Kidney (tissue), 14 donors: ENCODE measurements around the gene SLC25A13. TPM values are rescaled to one million over a fixed set of nuclear protein-coding genes. Genes with fewer than 3 reads are reported as not detected.

Experiments used
- DNase-seq, 5 donors: peaks; one replicate each; pipeline ENCODE4 v3.0.0-alpha.2; 2013 to 2020
- FAIRE-seq: peaks from 2 replicates; lab custom pipeline; 2012; peaks lifted over from hg19 to GRCh38; lab: Jason Lieb, UNC
- H3K27ac ChIP-seq, 2 donors: one replicate each; pipeline ENCODE4 v1.7.0; 2013; ENCODE audit warnings: low read depth in 2 of 2, low read length in 2 of 2, inconsistent platforms in 1 of 2
- H3K27me3 ChIP-seq: one replicate; pipeline ENCODE4 v1.7.1; 2013; ENCODE audit warnings: low read length, inconsistent platforms; ENCODE audit not compliant: control insufficient read depth, insufficient read depth
- H3K36me3 ChIP-seq, 3 donors: one replicate each; pipeline versions ENCODE4 v1.7.0 to v1.7.1; 2013; ENCODE audit warnings: low read length in 3 of 3, control low read depth in 1 of 3, inconsistent platforms in 1 of 3; ENCODE audit not compliant: insufficient read depth in 3 of 3, control insufficient read depth in 2 of 3
- H3K4me1 ChIP-seq, 3 donors: one replicate each; pipeline versions ENCODE4 v1.7.0 to v1.7.1; 2013; ENCODE audit warnings: low read length in 3 of 3, inconsistent platforms in 1 of 3, low read depth in 1 of 3; ENCODE audit not compliant: control insufficient read depth in 2 of 3, insufficient read depth in 2 of 3
- H3K4me3 ChIP-seq, 3 donors: one replicate each; pipeline versions ENCODE4 v1.7.0 to v1.8.1; 2013; ENCODE audit warnings: low read length in 3 of 3, control low read depth in 1 of 3, inconsistent platforms in 1 of 3
- H3K9ac ChIP-seq, 3 donors: one replicate each; pipeline versions ENCODE4 v1.7.0 to v1.7.1; 2013; ENCODE audit warnings: low read length in 3 of 3, control low read depth in 1 of 3, inconsistent platforms in 1 of 3
- H3K9me3 ChIP-seq, 3 donors: one replicate each; pipeline versions ENCODE4 v1.7.0 to v1.7.1; 2013; ENCODE audit warnings: low read length in 3 of 3, control low read depth in 1 of 3, inconsistent platforms in 1 of 3; ENCODE audit not compliant: control insufficient read depth in 2 of 3, insufficient read depth in 1 of 3
- intact Hi-C: fragments of 100-400 bp; cut with DNase I; formaldehyde crosslinking; loops from one replicate; pipeline ENCODE4 v1.11.1; 2022
- polyA plus RNA-seq: library from polyadenylated mRNA; stranded (reverse); fragments of 350-450 nt; fragmentation: Illumina TruSeq; extraction: RNeasy Lipid Tissue Mini Kit (QIAGEN cat#74804); gene quantifications from one replicate; pipeline ENCODE4 v1.2.3, GENCODE V29; 2014; ENCODE audit warnings: low read depth, low replicate concordance; ENCODE audit not compliant: insufficient read depth
- total RNA-seq: library from RNA; stranded (reverse); fragmentation: NEBNext Ultra II Directional; extraction: Animal tissue kit (Norgen Biotek cat#: 25700); gene quantifications from one replicate; pipeline ENCODE4 v1.2.1, GENCODE V29; 2021
- TF ChIP-seq, protein P1 (sequence below): IDR thresholded peaks from 3 replicates; pipeline ENCODE4 v1.5.1; 2012; ENCODE audit warnings: mild to moderate bottlenecking, moderate library complexity, borderline replicate concordance; ENCODE audit not compliant: insufficient read depth; ENCODE audit errors: extremely low read depth
- donor health status: control.
- donor health status: control.
- donor health status: control.
- donor health status: control.
- donor health status: control.
- donor health status: DM: yes; HTN: yes; CAD: no.
- donor health status: Normal renal cell carcinoma (clear cell type).

Gene SLC25A13
- total and polyA plus RNA-seq, 2 donors from 2014 or later = 23.9 to 32.1 TPM

- H3K36me3 ChIP-seq = peaks cover 0 to 4% (median 0%) of the 10 kb centered on the region in 3 donors
- DNase-seq (no peak), FAIRE-seq (no peak)
- peaks cover 0 to 10% (median 6%) of the 10 kb centered on the region in 3 donors for H3K4me1 ChIP-seq
- no peaks in the 10 kb centered on the region for H3K9me3 ChIP-seq
- TF ChIP-seq, protein P1, sequence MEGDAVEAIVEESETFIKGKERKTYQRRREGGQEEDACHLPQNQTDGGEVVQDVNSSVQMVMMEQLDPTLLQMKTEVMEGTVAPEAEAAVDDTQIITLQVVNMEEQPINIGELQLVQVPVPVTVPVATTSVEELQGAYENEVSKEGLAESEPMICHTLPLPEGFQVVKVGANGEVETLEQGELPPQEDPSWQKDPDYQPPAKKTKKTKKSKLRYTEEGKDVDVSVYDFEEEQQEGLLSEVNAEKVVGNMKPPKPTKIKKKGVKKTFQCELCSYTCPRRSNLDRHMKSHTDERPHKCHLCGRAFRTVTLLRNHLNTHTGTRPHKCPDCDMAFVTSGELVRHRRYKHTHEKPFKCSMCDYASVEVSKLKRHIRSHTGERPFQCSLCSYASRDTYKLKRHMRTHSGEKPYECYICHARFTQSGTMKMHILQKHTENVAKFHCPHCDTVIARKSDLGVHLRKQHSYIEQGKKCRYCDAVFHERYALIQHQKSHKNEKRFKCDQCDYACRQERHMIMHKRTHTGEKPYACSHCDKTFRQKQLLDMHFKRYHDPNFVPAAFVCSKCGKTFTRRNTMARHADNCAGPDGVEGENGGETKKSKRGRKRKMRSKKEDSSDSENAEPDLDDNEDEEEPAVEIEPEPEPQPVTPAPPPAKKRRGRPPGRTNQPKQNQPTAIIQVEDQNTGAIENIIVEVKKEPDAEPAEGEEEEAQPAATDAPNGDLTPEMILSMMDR = no peak
- intact Hi-C loops = no loop called here
- no peaks in the 10 kb centered on the region for H3K27me3 ChIP-seq
- no peak overlapping the region for H3K27ac ChIP-seq
- no peak overlapping the region for H3K9ac ChIP-seq
- H3K4me3 ChIP-seq = no peak overlapping the region
Observed at GRCh38 chr7:96233528-96234154, 88.3 kb downstream of the SLC25A13 start.

DNA sequence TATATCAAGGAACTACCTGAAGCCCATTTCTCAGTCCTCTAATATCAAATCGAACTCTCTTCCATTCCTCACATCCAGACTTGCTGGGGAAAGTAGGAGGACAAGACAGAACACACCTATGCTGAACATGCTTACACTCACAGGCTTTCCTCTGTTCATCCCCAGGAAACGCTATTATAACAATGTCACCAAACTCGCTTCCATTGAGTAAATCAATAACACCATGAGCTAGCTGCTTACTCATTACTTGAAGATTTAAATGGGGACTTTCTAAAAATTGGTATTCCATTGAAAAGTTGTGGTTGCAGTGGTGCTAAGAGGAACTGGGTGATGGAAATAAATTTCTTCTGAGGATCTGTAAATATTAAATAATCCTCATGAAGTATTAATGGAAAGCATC is 88.8 kb downstream of the SLC25A13 start:
- Histone ChIP-seq H3K9ac (no peak overlapping the region), H3K36me3 (peaks cover 0 to 4% (median 0%) of the 10 kb centered on the region in 3 donors), H3K4me1 (peaks cover 0 to 10% (median 6%) of the 10 kb centered on the region in 3 donors), H3K27me3 (no peaks in the 10 kb centered on the region), H3K9me3 (no peaks in the 10 kb centered on the region), H3K4me3 (no peak overlapping the region), H3K27ac (no peak overlapping the region)
- intact Hi-C loops = no loop called here
- DNase-seq (no peak), FAIRE-seq (no peak)
- TF ChIP-seq, protein P1 = no peak

- Histone ChIP-seq H3K9me3 (no peaks in the 10 kb centered on the region), H3K36me3 (peaks cover 0 to 4% (median 0%) of the 10 kb centered on the region in 3 donors), H3K9ac (no peak overlapping the region), H3K27me3 (no peaks in the 10 kb centered on the region), H3K4me3 (no peak overlapping the region), H3K4me1 (no peaks in the 10 kb centered on the region), H3K27ac (no peak overlapping the region)
- FAIRE-seq (no peak), DNase-seq (peak in 1 of 5 donors; percentile 62)
- intact Hi-C loops = no loop called here
- TF ChIP-seq, protein P1 = no peak
Observed at GRCh38 chr7:96228760-96229159, 93.1 kb downstream of the SLC25A13 start.
